ENCODE measurements around the gene VWA8.

VWA8 gene

GRCh38 chr13:41595298-41595697 is 365.6 kb downstream of the VWA8 start:
- H3K4me2 ChIP-seq (ENCODE audit: low read length) = no peak overlapping the region
- no peaks in the 10 kb centered on the region for H3K9me3 ChIP-seq (ENCODE audit: insufficient read depth, low read length)
- H2AFZ ChIP-seq (ENCODE audit: low read depth, low read length) = no peak overlapping the region
- no peak overlapping the region for H3K27ac ChIP-seq (ENCODE audit: low read length)
- H3K79me2 ChIP-seq (ENCODE audit: low read length) = no peaks in the 10 kb centered on the region
- no peaks in the 10 kb centered on the region for H3K27me3 ChIP-seq (ENCODE audit: low read depth, low read length)
- no peak overlapping the region for H3K9ac ChIP-seq (ENCODE audit: low read length)
- no peaks in the 10 kb centered on the region for H4K20me1 ChIP-seq (ENCODE audit: insufficient read depth, low read length)
- H3K4me1 ChIP-seq (ENCODE audit: low read length) = no peaks in the 10 kb centered on the region
- H3K36me3 ChIP-seq (replicated peaks; ENCODE audit: low read depth, low read length) = no peaks in the 10 kb centered on the region
- no peak overlapping the region for H3K4me3 ChIP-seq (ENCODE audit: low read length)
- TF ChIP-seq CTCF (IDR thresholded peaks at IDR 0.05; ENCODE audit: low read depth, low read length) (no peak), EZH2phosphoT487 (IDR thresholded peaks at IDR 0.05; ENCODE audit: low read depth) (no peak)

GRCh38 chr13:41590643-41591042 is 370.3 kb downstream of the VWA8 start:
- Histone ChIP-seq H2AFZ (ENCODE audit: low read depth, low read length) (no peak overlapping the region), H3K9me3 (ENCODE audit: insufficient read depth, low read length) (no peaks in the 10 kb centered on the region), H3K27me3 (ENCODE audit: low read depth, low read length) (no peaks in the 10 kb centered on the region), H3K79me2 (ENCODE audit: low read length) (no peaks in the 10 kb centered on the region), H3K4me3 (ENCODE audit: low read length) (no peak overlapping the region), H3K27ac (ENCODE audit: low read length) (no peak overlapping the region), H3K4me2 (ENCODE audit: low read length) (no peak overlapping the region), H4K20me1 (ENCODE audit: insufficient read depth, low read length) (no peaks in the 10 kb centered on the region), H3K9ac (ENCODE audit: low read length) (no peak overlapping the region), H3K4me1 (ENCODE audit: low read length) (no peaks in the 10 kb centered on the region), H3K36me3 (replicated peaks; ENCODE audit: low read depth, low read length) (peaks cover 14% of the 10 kb centered on the region)
- TF ChIP-seq CTCF (IDR thresholded peaks at IDR 0.05; ENCODE audit: low read depth, low read length) (no peak), EZH2phosphoT487 (IDR thresholded peaks at IDR 0.05; ENCODE audit: low read depth) (no peak)

- H3K4me3 ChIP-seq (ENCODE audit: low read length) = no peak overlapping the region
- TF ChIP-seq EZH2phosphoT487 (IDR thresholded peaks at IDR 0.05; ENCODE audit: low read depth) = no peak
- TF ChIP-seq CTCF (IDR thresholded peaks at IDR 0.05; ENCODE audit: low read depth, low read length) = no peak
- H3K4me1 ChIP-seq (ENCODE audit: low read length) = no peaks in the 10 kb centered on the region
- H3K79me2 ChIP-seq (ENCODE audit: low read length) = no peaks in the 10 kb centered on the region
- H4K20me1 ChIP-seq (ENCODE audit: insufficient read depth, low read length) = no peaks in the 10 kb centered on the region
- no peak overlapping the region for H3K27ac ChIP-seq (ENCODE audit: low read length)
- H2AFZ ChIP-seq (ENCODE audit: low read depth, low read length) = no peak overlapping the region
- H3K9ac ChIP-seq (ENCODE audit: low read length) = no peak overlapping the region
- H3K36me3 ChIP-seq (replicated peaks; ENCODE audit: low read depth, low read length) = peaks cover 14% of the 10 kb centered on the region
- H3K27me3 ChIP-seq (ENCODE audit: low read depth, low read length) = no peaks in the 10 kb centered on the region
- H3K9me3 ChIP-seq (ENCODE audit: insufficient read depth, low read length) = no peaks in the 10 kb centered on the region
- H3K4me2 ChIP-seq (ENCODE audit: low read length) = no peak overlapping the region
Observed at GRCh38 chr13:41590122-41590521, 370.8 kb downstream of the VWA8 start.

- TF ChIP-seq CTCF (IDR thresholded peaks at IDR 0.05; ENCODE audit: low read depth, low read length) (no peak), EZH2phosphoT487 (IDR thresholded peaks at IDR 0.05; ENCODE audit: low read depth) (no peak)
Observed at GRCh38 chr13:41589434-41589833, 371.5 kb downstream of the VWA8 start.

More at GRCh38 chr13:41589434-41589833, 371.5 kb downstream of the VWA8 start:
- Histone ChIP-seq H3K36me3 (replicated peaks; ENCODE audit: low read depth, low read length) (peaks cover 14% of the 10 kb centered on the region), H3K4me1 (ENCODE audit: low read length) (no peaks in the 10 kb centered on the region), H3K79me2 (ENCODE audit: low read length) (no peaks in the 10 kb centered on the region), H3K9ac (ENCODE audit: low read length) (no peak overlapping the region), H3K27ac (ENCODE audit: low read length) (no peak overlapping the region), H2AFZ (ENCODE audit: low read depth, low read length) (no peak overlapping the region), H3K4me2 (ENCODE audit: low read length) (no peak overlapping the region), H3K4me3 (ENCODE audit: low read length) (no peak overlapping the region), H4K20me1 (ENCODE audit: insufficient read depth, low read length) (no peaks in the 10 kb centered on the region), H3K27me3 (ENCODE audit: low read depth, low read length) (no peaks in the 10 kb centered on the region), H3K9me3 (ENCODE audit: insufficient read depth, low read length) (no peaks in the 10 kb centered on the region)

Data from OCI-LY3 (cell line).